Endothelial cell of umbilical vein (primary cell): ENCODE data around the gene MIB1. TPM values are rescaled to one million over a fixed set of nuclear protein-coding genes. Genes with fewer than 3 reads are reported as not detected.

Source experiments
- BruUV-seq: library from RNA; stranded (reverse); fragments of 400-500 nt; replicated peaks from 2 replicates; lab custom pipeline; 2021; lab: Mats Ljungman, UMichigan
- CTCF ChIA-PET: fragments of 300-600, 350-600 bp; sonication (Branson Sonifier 250); formaldehyde crosslinking; loops from one replicate; lab custom pipeline; 2021; ENCODE audit warnings: antibody characterized with exemption, inconsistent platforms; lab: Charles Lee
- POLR2A ChIA-PET: fragments of 300-600, 350-600 bp; sonication (Branson Sonifier 250); formaldehyde crosslinking; loops from one replicate; lab custom pipeline; 2021; ENCODE audit warnings: antibody characterized with exemption, inconsistent platforms; lab: Charles Lee
- DNase-seq: peaks from one replicate; pipeline ENCODE4 v3.0.0-alpha.2; 2011; ENCODE audit warnings: low read depth, low spot score
- FAIRE-seq: peaks from 2 replicates; lab custom pipeline; 2011; peaks lifted over from hg19 to GRCh38; lab: Jason Lieb, UNC
- H2AFZ ChIP-seq: 2 replicates; pipeline ENCODE4 v1.6.0; 2012; ENCODE audit warnings: low read depth, low read length, control low read depth, inconsistent platforms
- H3K27ac ChIP-seq: 2 replicates; pipeline ENCODE4 v1.5.1; 2011; ENCODE audit warnings: low read depth, mild to moderate bottlenecking, control low read depth, low read length, moderate library complexity; ENCODE audit not compliant: insufficient read depth
- H3K27me3 ChIP-seq, 2 experiments: 2 replicates each; pipeline versions ENCODE4 v1.6.0 to v1.6.1; 2011; ENCODE audit warnings: low read length in 2 of 2, mixed read lengths in 1 of 2; ENCODE audit not compliant: control insufficient read depth in 2 of 2, insufficient read depth in 2 of 2
- H3K36me3 ChIP-seq, 2 experiments: 2 replicates in 1 of 2; 3 replicates in 1 of 2; pipeline ENCODE4 v1.5.1; 2011; ENCODE audit warnings: low read length in 2 of 2, mild to moderate bottlenecking in 1 of 2, moderate library complexity in 1 of 2; ENCODE audit not compliant: control insufficient read depth in 2 of 2, insufficient read depth in 2 of 2; ENCODE audit errors: extremely low read depth in 1 of 2
- H3K4me1 ChIP-seq: 3 replicates; pipeline ENCODE4 v1.5.1; 2011; ENCODE audit warnings: mild to moderate bottlenecking, low read length; ENCODE audit not compliant: control insufficient read depth, insufficient read depth; ENCODE audit errors: extremely low read depth
- H3K4me2 ChIP-seq: 2 replicates; pipeline ENCODE4 v1.6.1; 2011; ENCODE audit warnings: low read length, control low read depth, mixed read lengths; ENCODE audit not compliant: insufficient read depth
- H3K4me3 ChIP-seq, 3 experiments: fragments of 200-600 bp in 1 of 3; sonication (generic), shearing (Covaris generic) in 1 of 3; replicated peaks in 1 of 3; 2 replicates each; pipeline ENCODE4 v1.5.1; 2011 to 2016; ENCODE audit warnings: control low read depth in 3 of 3, low read length in 3 of 3, mild to moderate bottlenecking in 2 of 3, inconsistent platforms in 1 of 3, low read depth in 1 of 3, moderate library complexity in 1 of 3; ENCODE audit not compliant: insufficient read depth in 1 of 3
- H3K79me2 ChIP-seq: 2 replicates; pipeline ENCODE4 v1.6.0; 2012; ENCODE audit warnings: low read length, inconsistent platforms; ENCODE audit not compliant: control insufficient read depth, insufficient read depth
- H3K9ac ChIP-seq: replicated peaks from 2 replicates; pipeline ENCODE3; 2011; ENCODE audit warnings: low read length, control low read depth; ENCODE audit not compliant: insufficient read depth; ENCODE audit errors: extremely low read depth
- H3K9me1 ChIP-seq: replicated peaks from 3 replicates; pipeline ENCODE4 v1.6.0; 2011; ENCODE audit warnings: mild to moderate bottlenecking, low read length; ENCODE audit not compliant: control insufficient read depth, insufficient read depth; ENCODE audit errors: extremely low read depth
- H3K9me3 ChIP-seq: replicated peaks from 2 replicates; pipeline ENCODE4 v1.5.1; 2012; ENCODE audit warnings: low read length, inconsistent platforms; ENCODE audit not compliant: control insufficient read depth, insufficient read depth
- H4K20me1 ChIP-seq: replicated peaks from 2 replicates; pipeline ENCODE3; 2011; ENCODE audit warnings: mild to moderate bottlenecking, low read length; ENCODE audit not compliant: control insufficient read depth, insufficient read depth; ENCODE audit errors: extremely low read depth
- EZH2 ChIP-seq: IDR thresholded peaks from 2 replicates; pipeline ENCODE4 v1.6.1; 2012; ENCODE audit warnings: borderline replicate concordance, low read depth, mild to moderate bottlenecking, moderate library complexity, low read length, inconsistent platforms; ENCODE audit not compliant: severe bottlenecking
- FOS ChIP-seq: IDR thresholded peaks from 2 replicates; pipeline ENCODE4 v1.6.1; 2011; ENCODE audit warnings: mild to moderate bottlenecking, low read length, moderate library complexity, borderline replicate concordance; ENCODE audit not compliant: insufficient read depth
- GATA2 ChIP-seq: IDR thresholded peaks from 2 replicates; pipeline ENCODE4 v1.7.0; 2011; ENCODE audit warnings: low read depth, mild to moderate bottlenecking, moderate library complexity, mixed read lengths, low read length; ENCODE audit not compliant: insufficient read length, insufficient read depth
- JUN ChIP-seq: IDR thresholded peaks from 2 replicates; pipeline ENCODE4 v1.6.1; 2011; ENCODE audit warnings: borderline replicate concordance, low read depth; ENCODE audit not compliant: insufficient read length, insufficient read depth
- MYC ChIP-seq: IDR thresholded peaks from one replicate; pipeline ENCODE4 v1.6.1; 2011; ENCODE audit warnings: mild to moderate bottlenecking, low read depth, low read length
- POLR2A ChIP-seq: IDR thresholded peaks from 2 replicates; pipeline ENCODE4 v1.6.1; 2012; ENCODE audit warnings: low read depth, mild to moderate bottlenecking, control low read depth, low read length
- POLR2AphosphoS5 ChIP-seq: IDR thresholded peaks from 2 replicates; pipeline ENCODE4 v1.6.1; 2012; ENCODE audit warnings: low read depth, mild to moderate bottlenecking, control low read depth, low read length, moderate library complexity; ENCODE audit not compliant: insufficient read depth
- dilution Hi-C: fragments of 300-500 bp; cut with MboI; formaldehyde crosslinking; loops from one replicate; pipeline ENCODE4 v1.15.0; 2019; ENCODE audit warnings: low sequenced_read_pairs; ENCODE audit not compliant: extremely low pct_ligation_motif_present
- intact Hi-C: fragments of 100-400 bp; cut with micrococcal nuclease; formaldehyde crosslinking; loops from one replicate; pipeline ENCODE4 v1.10.0; 2022
- polyA plus RNA-seq, 4 experiments: library from polyadenylated mRNA; depleted of rRNA in 3 of 4; stranded (reverse) in 3 of 4; unstranded in 1 of 4; fragments of >200 nt; gene quantifications; 2 replicates each; pipeline versions ENCODE4 v1.2.1 to v1.2.3, GENCODE V29; 2011 to 2012; ENCODE audit warnings: missing spikeins in 1 of 4
- total RNA-seq: library from RNA; stranded (reverse); gene quantifications from 2 replicates; pipeline ENCODE4 v1.2.3, GENCODE V29; 2021
- TF ChIP-seq, protein P1 (sequence below), 2 donors: IDR thresholded peaks; 1 replicate in 1 of 2; 2 replicates in 1 of 2; pipeline ENCODE4 v1.5.1; 2011; ENCODE audit warnings: low read length in 2 of 2, mild to moderate bottlenecking in 2 of 2, moderate library complexity in 2 of 2, control low read depth in 1 of 2, inconsistent platforms in 1 of 2, low read depth in 1 of 2; ENCODE audit not compliant: insufficient read depth in 1 of 2; ENCODE audit errors: extremely low read depth in 1 of 2
- TF ChIP-seq, protein P2 (sequence below): IDR thresholded peaks from 2 replicates; pipeline ENCODE4 v1.6.1; 2011; ENCODE audit not compliant: insufficient read depth, insufficient read length

MIB1 gene
- total and polyA plus RNA-seq, 2 donors (not counting 3 experiments of a cell fraction or from before 2014, with no cell fraction given) = 6.3 to 37.5 TPM

GRCh38 chr18:21742315-21742687, 1.7 kb downstream of the MIB1 start:
- H3K79me2 ChIP-seq = peaks cover 46% of the 10 kb centered on the region
- no peak overlapping the region for H2AFZ ChIP-seq

GRCh38 chr18:21743166-21743832, 2.7 kb downstream of the MIB1 start:
- no peaks in the 10 kb centered on the region for H3K36me3 ChIP-seq
- no peaks in the 10 kb centered on the region for H3K27me3 ChIP-seq
- H3K27ac ChIP-seq = no peak overlapping the region
- TSS peak; percentile 16 for BruUV-seq
- peaks cover 55% of the 10 kb centered on the region for H3K79me2 ChIP-seq
- dilution Hi-C loops = no loop called here
- H3K9me1 ChIP-seq = no peaks in the 10 kb centered on the region
- DNase-seq (no peak), FAIRE-seq (no peak)
- TF ChIP-seq JUN (no peak), GATA2 (no peak), POLR2AphosphoS5 (no peak), EZH2 (no peak), FOS (no peak), MYC (no peak), POLR2A (no peak)
- TF ChIP-seq, protein P1, sequence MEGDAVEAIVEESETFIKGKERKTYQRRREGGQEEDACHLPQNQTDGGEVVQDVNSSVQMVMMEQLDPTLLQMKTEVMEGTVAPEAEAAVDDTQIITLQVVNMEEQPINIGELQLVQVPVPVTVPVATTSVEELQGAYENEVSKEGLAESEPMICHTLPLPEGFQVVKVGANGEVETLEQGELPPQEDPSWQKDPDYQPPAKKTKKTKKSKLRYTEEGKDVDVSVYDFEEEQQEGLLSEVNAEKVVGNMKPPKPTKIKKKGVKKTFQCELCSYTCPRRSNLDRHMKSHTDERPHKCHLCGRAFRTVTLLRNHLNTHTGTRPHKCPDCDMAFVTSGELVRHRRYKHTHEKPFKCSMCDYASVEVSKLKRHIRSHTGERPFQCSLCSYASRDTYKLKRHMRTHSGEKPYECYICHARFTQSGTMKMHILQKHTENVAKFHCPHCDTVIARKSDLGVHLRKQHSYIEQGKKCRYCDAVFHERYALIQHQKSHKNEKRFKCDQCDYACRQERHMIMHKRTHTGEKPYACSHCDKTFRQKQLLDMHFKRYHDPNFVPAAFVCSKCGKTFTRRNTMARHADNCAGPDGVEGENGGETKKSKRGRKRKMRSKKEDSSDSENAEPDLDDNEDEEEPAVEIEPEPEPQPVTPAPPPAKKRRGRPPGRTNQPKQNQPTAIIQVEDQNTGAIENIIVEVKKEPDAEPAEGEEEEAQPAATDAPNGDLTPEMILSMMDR (IDR thresholded peaks at IDR 0.05; ENCODE audit: extremely low read depth in 1 of 2, insufficient read depth in 1 of 2, low read depth in 1 of 2, low read length in 2 of 2) = no peak
- TF ChIP-seq, protein P2, sequence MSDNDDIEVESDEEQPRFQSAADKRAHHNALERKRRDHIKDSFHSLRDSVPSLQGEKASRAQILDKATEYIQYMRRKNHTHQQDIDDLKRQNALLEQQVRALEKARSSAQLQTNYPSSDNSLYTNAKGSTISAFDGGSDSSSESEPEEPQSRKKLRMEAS = no peak
- CTCF ChIA-PET = interaction anchor here (0.7 to 1.9 kb wide), 4 partner anchors 12 to 126 kb away, joined by 3 to 4 read pairs (median 3); no protein-coding TSS in a partner anchor
- peaks cover 23% of the 10 kb centered on the region for H3K4me1 ChIP-seq
- POLR2A ChIA-PET = no interaction called here
- intact Hi-C loops = loop anchor here (5.0 kb wide), 1 partner anchor 69 kb away; no protein-coding TSS in a partner anchor
- no peak overlapping the region for H2AFZ ChIP-seq
- no peaks in the 10 kb centered on the region for H3K9me3 ChIP-seq
- no peak overlapping the region for H3K4me3 ChIP-seq
- H3K9ac ChIP-seq = no peak overlapping the region
- H4K20me1 ChIP-seq = peaks cover 2% of the 10 kb centered on the region
- H3K4me2 ChIP-seq = peak overlapping the region; percentile 26

More at GRCh38 chr18:21742315-21742687, 1.7 kb downstream of the MIB1 start:
- Histone ChIP-seq H3K4me3 (peak overlapping the region; percentile 78 to 99 (median 79)), H3K4me1 (peaks cover 23% of the 10 kb centered on the region), H3K27me3 (no peaks in the 10 kb centered on the region), H3K27ac (peak overlapping the region; percentile 91), H3K36me3 (no peaks in the 10 kb centered on the region), H3K9me3 (no peaks in the 10 kb centered on the region), H4K20me1 (peaks cover 2% of the 10 kb centered on the region), H3K9me1 (no peaks in the 10 kb centered on the region), H3K9ac (peak overlapping the region; percentile 95), H3K4me2 (peak overlapping the region; percentile 93)
- TF ChIP-seq EZH2 (no peak), FOS (peak; percentile 8)
- FAIRE-seq (no peak), DNase-seq (peak; percentile 37)
- dilution Hi-C loops (no loop called here), intact Hi-C loops (loop anchor here (5.0 kb wide), 1 partner anchor 70 kb away; no protein-coding TSS in a partner anchor)
- BruUV-seq = no TSS peak
- ChIA-PET CTCF (interaction anchor here (0.7 to 1.9 kb wide), 5 partner anchors 13 to 125 kb away, joined by 3 to 4 read pairs (median 3); no protein-coding TSS in a partner anchor), POLR2A (no interaction called here)
